Common myeloid progenitor, CD34-positive (primary cell): ENCODE measurements around the gene RAB22A.

Experiments used
- CTCF ChIA-PET: fragments of 350-600 bp; sonication (Branson Sonifier 250); formaldehyde crosslinking; loops from one replicate; lab custom pipeline; 2021; ENCODE audit warnings: antibody characterized with exemption; lab: Charles Lee
- POLR2A ChIA-PET: fragments of 350-600 bp; sonication (Branson Sonifier 250); formaldehyde crosslinking; loops from one replicate; lab custom pipeline; 2021; ENCODE audit warnings: antibody characterized with exemption; lab: Charles Lee
- DNase-seq, 3 donors: peaks; one replicate each; pipeline versions ENCODE4 v3.0.0 to v3.0.0-alpha.2; 2013
- H3K27ac ChIP-seq, 2 experiments: 1 replicate in 1 of 2; 2 replicates in 1 of 2; pipeline ENCODE4 v1.7.0; 2013; ENCODE audit warnings: inconsistent platforms in 2 of 2, low read length in 2 of 2, mild to moderate bottlenecking in 2 of 2, low read depth in 1 of 2, moderate library complexity in 1 of 2; ENCODE audit not compliant: severe bottlenecking in 2 of 2, insufficient read depth in 1 of 2, poor library complexity in 1 of 2
- H3K27me3 ChIP-seq, 5 experiments: replicated peaks in 2 of 5; 1 replicate in 3 of 5; 2 replicates in 2 of 5; pipeline versions ENCODE4 v1.6.1 to v1.7.0; 2013; ENCODE audit warnings: low read length in 4 of 5, mild to moderate bottlenecking in 2 of 5, moderate library complexity in 2 of 5, inconsistent platforms in 1 of 5; ENCODE audit not compliant: insufficient read depth in 5 of 5, control insufficient read depth in 4 of 5
- H3K36me3 ChIP-seq, 4 experiments: 1 replicate in 2 of 4; 2 replicates in 2 of 4; pipeline versions ENCODE4 v1.6.1 to v1.7.0; 2013; ENCODE audit warnings: low read length in 3 of 4, control low read depth in 1 of 4, mild to moderate bottlenecking in 1 of 4; ENCODE audit not compliant: control insufficient read depth in 4 of 4, insufficient read depth in 4 of 4
- H3K4me1 ChIP-seq, 4 experiments: 1 replicate in 3 of 4; 2 replicates in 1 of 4; pipeline versions ENCODE4 v1.6.1 to v1.7.1; 2013; ENCODE audit warnings: low read length in 3 of 4, mild to moderate bottlenecking in 3 of 4, control low read depth in 1 of 4, inconsistent platforms in 1 of 4, moderate library complexity in 1 of 4; ENCODE audit not compliant: control insufficient read depth in 4 of 4, insufficient read depth in 4 of 4; ENCODE audit errors: control extremely low read depth in 1 of 4
- H3K4me3 ChIP-seq, 7 experiments: 1 replicate in 4 of 7; 2 replicates in 3 of 7; pipeline versions ENCODE4 v1.5.1 to v1.7.0; 2013; ENCODE audit warnings: mild to moderate bottlenecking in 7 of 7, low read length in 6 of 7, moderate library complexity in 6 of 7, inconsistent platforms in 2 of 7, low read depth in 2 of 7, control low read depth in 1 of 7; ENCODE audit not compliant: insufficient read depth in 4 of 7, control insufficient read depth in 1 of 7; ENCODE audit errors: extremely low read depth in 1 of 7
- H3K9me3 ChIP-seq, 5 experiments: 1 replicate in 4 of 5; 2 replicates in 1 of 5; pipeline versions ENCODE4 v1.6.1 to v1.7.1; 2013; ENCODE audit warnings: low read length in 4 of 5, mild to moderate bottlenecking in 2 of 5, inconsistent platforms in 1 of 5, low read depth in 1 of 5, moderate library complexity in 1 of 5; ENCODE audit not compliant: control insufficient read depth in 4 of 5, insufficient read depth in 2 of 5; ENCODE audit errors: control extremely low read depth in 1 of 5
- WGBS: methylation state at CpG from one replicate; pipeline ENCODE4 v1.1.5; 2013; ENCODE audit not compliant: insufficient coverage; 5-methylcytosine and 5-hydroxymethylcytosine counted together

Gene RAB22A

DNA sequence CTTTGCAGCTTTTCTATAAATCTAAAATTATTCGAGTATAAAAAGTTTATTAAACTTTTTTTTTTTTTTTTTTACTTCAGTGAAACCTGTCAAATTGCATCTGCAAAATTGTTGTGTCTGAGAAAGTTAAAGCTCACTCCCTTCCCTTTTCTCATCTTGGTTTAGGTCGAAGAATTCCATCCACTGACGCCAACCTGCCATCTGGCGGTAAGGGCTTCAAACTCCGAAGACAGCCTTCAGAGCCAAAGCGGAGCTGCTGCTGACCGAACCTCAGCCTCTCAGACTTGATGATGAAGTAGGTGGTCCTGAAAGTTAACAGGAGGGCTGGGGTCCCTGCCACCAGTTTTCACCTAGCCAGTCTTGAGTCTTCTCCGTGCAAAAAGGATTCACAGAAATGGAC is 49.9 kb downstream of the RAB22A start:
- 100% methylated on average over 5 of the region's 8 CpGs for WGBS
- Histone ChIP-seq H3K9me3 (no peaks in the 10 kb centered on the region), H3K4me1 (no peaks in the 10 kb centered on the region), H3K27ac (no peak overlapping the region), H3K36me3 (peaks cover 15 to 47% (median 29%) of the 10 kb centered on the region in 4 experiments), H3K27me3 (no peaks in the 10 kb centered on the region), H3K4me3 (no peak overlapping the region)
- ChIA-PET CTCF (no interaction called here), POLR2A (no interaction called here)
- DNase-seq, result no peak

DNA sequence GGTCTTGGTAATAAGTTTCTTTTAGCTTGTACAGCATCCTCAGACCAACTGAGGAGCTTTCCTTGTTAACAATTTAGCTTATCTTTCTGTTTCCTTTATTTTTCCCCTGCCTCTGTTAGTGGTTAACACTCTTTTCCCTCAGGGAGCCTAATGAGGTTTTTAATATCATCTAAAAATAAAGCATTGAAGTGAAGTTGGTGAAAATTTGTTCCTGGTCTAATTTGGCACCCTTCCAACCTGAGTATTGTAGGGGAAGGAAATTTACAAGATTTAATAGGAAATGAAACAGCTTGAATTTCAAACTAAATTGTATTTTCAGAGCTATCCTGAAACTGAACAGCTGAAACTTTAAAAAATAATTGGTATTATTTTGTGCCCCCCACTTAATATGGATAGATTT is 51.4 kb downstream of the RAB22A start:
- no peaks in the 10 kb centered on the region for H3K27me3 ChIP-seq
- no peaks in the 10 kb centered on the region for H3K4me1 ChIP-seq
- H3K36me3 ChIP-seq, result peaks cover 5 to 33% (median 21%) of the 10 kb centered on the region in 4 experiments
- POLR2A ChIA-PET, result no interaction called here
- CTCF ChIA-PET, result interaction anchor here (1.0 kb wide), 1 partner anchor 24 kb away, joined by 4 read pairs; no protein-coding TSS in a partner anchor
- no peak for DNase-seq
- no peaks in the 10 kb centered on the region for H3K9me3 ChIP-seq
- H3K27ac ChIP-seq, result no peak overlapping the region
- H3K4me3 ChIP-seq, result no peak overlapping the region

DNA sequence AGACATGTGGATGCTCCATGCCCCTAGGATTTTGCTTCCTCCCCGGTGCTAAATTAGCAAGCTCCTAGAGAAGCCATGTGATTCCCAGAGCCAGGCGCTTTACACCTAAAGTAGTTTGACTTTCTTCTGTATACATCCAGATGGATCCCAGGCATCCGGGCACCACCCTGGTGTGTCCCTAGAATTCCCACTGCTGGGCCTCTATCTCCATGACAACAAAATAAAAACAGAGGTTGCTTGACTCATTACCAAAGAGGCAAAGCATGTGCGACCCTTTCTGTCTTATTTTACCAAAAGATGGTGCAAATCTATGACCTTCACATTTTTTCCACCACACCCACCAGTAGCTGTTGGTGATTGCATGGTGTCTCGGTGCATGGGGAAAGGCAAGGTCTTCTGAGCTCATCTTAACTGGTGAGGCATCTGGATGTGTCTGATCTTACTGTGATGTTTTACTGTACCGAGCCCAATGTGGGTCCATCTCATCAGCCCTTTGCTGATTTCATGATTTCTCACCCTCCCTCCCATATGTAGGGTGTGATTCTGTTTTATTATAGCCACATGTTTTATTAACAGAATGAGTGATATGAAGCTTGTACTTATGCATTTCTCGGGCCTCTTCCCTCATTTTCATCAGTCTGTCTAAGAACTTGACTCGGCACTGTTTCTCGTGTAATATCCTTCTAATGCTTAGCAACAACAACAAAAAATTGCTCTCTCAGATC is 52.1 kb downstream of the RAB22A start:
- Histone ChIP-seq H3K4me1 (no peaks in the 10 kb centered on the region), H3K27me3 (no peaks in the 10 kb centered on the region), H3K4me3 (no peak overlapping the region), H3K36me3 (peaks cover 5 to 31% (median 23%) of the 10 kb centered on the region in 4 experiments), H3K27ac (no peak overlapping the region), H3K9me3 (no peaks in the 10 kb centered on the region)
- WGBS, result 100% methylated on average over 3 of the region's 9 CpGs
- no peak for DNase-seq
- ChIA-PET POLR2A (interaction anchor here (0.7 kb wide), 1 partner anchor 19 kb away, joined by 4 read pairs; no protein-coding TSS in a partner anchor), CTCF (interaction anchor here (1.0 to 1.4 kb wide), 2 partner anchors 22 to 125 kb away, joined by 3 to 4 read pairs; no protein-coding TSS in a partner anchor)

DNA sequence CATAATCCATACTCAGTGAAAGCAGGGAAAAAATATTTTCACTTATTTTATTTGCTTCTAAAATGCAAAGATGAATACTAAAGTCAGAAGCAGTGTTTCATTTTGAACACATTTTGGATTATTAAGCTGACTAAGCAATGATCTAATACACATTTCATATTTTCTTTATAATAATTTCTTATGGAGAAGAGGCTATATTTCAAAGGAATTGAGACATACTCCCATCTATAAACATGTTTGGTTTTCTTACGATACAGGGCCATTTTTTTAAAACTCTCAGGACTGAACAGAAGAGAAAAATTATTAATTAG is 52.6 kb downstream of the RAB22A start:
- CTCF ChIA-PET, result interaction anchor here (1.0 to 1.4 kb wide), 2 partner anchors 22 to 125 kb away, joined by 3 to 4 read pairs; no protein-coding TSS in a partner anchor
- Histone ChIP-seq H3K9me3 (no peaks in the 10 kb centered on the region), H3K27ac (no peak overlapping the region), H3K4me1 (no peaks in the 10 kb centered on the region), H3K4me3 (no peak overlapping the region), H3K27me3 (no peaks in the 10 kb centered on the region), H3K36me3 (peaks cover 5 to 29% (median 21%) of the 10 kb centered on the region in 4 experiments)
- POLR2A ChIA-PET, result interaction anchor here (0.7 kb wide), 1 partner anchor 20 kb away, joined by 4 read pairs; no protein-coding TSS in a partner anchor
- no CpG with 5 or more reads among the region's 1 CpG for WGBS
- DNase-seq, result no peak

DNA sequence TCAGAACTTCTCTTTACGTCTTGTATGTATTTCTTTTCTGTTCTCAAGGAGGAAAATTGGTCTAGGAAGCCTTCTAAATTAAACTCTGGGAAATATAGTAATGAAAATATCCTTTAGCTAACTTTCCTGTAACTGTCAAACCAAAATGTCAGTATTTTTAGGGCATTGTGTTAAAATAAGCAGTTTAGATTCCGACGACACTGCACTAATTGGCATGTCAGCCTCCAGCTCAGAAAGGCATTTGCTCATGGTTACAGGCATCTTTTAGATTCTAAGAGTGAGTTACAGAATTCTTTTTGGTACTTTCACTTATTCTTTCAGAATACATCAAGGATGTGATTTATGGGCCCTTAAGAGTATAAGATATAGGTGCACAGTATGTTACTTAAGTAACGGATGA is 53.5 kb downstream of the RAB22A start:
- H3K36me3 ChIP-seq, result peaks cover 5 to 26% (median 20%) of the 10 kb centered on the region in 4 experiments
- no CpG with 5 or more reads among the region's 4 CpGs for WGBS
- no peak for DNase-seq
- H3K4me1 ChIP-seq, result no peaks in the 10 kb centered on the region
- no peaks in the 10 kb centered on the region for H3K9me3 ChIP-seq
- ChIA-PET POLR2A (no interaction called here), CTCF (no interaction called here)
- H3K4me3 ChIP-seq, result no peak overlapping the region
- no peaks in the 10 kb centered on the region for H3K27me3 ChIP-seq
- H3K27ac ChIP-seq, result no peak overlapping the region

DNA sequence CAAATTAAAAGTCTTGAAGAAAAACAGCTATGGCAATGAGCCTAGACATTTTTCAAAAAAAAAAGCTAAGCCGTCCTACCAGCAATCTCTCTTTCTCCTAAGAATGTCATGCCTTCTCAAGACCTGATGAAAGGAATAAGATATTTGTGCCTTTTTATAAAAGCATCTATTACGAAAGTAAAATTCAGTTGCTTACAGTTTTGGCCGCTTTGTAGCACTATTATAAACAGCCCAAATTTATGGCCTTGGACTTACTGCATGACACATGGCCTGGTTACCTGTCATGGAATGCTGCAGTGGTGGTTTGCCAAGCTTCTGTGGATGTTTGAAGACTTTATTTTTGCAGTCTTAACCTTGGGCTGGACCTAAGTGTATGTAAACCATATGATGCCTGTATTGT is 57.4 kb downstream of the RAB22A start:
- DNase-seq, result no peak
- ChIA-PET CTCF (interaction anchor here (1.2 to 1.5 kb wide), 2 partner anchors 10 to 121 kb away, joined by 3 to 4 read pairs; no protein-coding TSS in a partner anchor), POLR2A (no interaction called here)

DNA sequence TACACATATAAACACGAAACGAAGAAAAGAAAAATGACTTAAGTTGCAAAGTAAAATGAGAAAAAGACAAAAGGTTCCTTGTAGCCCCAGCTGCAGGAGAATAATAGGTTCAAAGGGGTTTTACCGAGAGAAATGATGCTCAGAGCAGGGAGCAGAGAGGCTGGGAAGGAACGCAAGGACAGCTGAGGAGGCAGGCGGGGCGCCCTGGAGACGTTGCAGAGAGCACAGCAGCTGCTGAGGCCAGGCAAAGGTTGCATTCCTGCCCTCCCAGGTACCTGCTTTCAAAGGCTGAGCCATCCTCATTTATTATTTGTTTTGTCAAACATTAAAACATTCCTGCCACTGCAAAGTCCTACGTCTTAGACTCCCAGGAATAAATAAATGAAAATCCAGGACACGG is 63.3 kb downstream of the RAB22A start:
- no peaks in the 10 kb centered on the region for H3K36me3 ChIP-seq
- H3K27ac ChIP-seq, result no peak overlapping the region
- ChIA-PET CTCF (interaction anchor here (1.1 kb wide), 1 partner anchor 20 kb away, joined by 3 read pairs; no protein-coding TSS in a partner anchor), POLR2A (no interaction called here)
- no peak for DNase-seq
- H3K9me3 ChIP-seq, result no peaks in the 10 kb centered on the region
- H3K27me3 ChIP-seq, result peaks cover 0 to 2% (median 0%) of the 10 kb centered on the region in 5 experiments
- no peak overlapping the region for H3K4me3 ChIP-seq
- WGBS, result 89% methylated on average over 8 of the region's 9 CpGs
- H3K4me1 ChIP-seq, result peaks cover 0 to 3% (median 0%) of the 10 kb centered on the region in 4 experiments

More for the DNA sequence above, 57.4 kb downstream of the RAB22A start:
- H3K27ac ChIP-seq, result no peak overlapping the region
- H3K9me3 ChIP-seq, result no peaks in the 10 kb centered on the region
- 93% methylated on average over 2 of the region's 3 CpGs for WGBS
- H3K4me1 ChIP-seq, result no peaks in the 10 kb centered on the region
- H3K27me3 ChIP-seq, result no peaks in the 10 kb centered on the region
- no peak overlapping the region for H3K4me3 ChIP-seq
- peaks cover 0 to 7% (median 4%) of the 10 kb centered on the region in 4 experiments for H3K36me3 ChIP-seq
